Stimulated activated CD8-positive, alpha-beta memory T cell treated with anti-CD3 and anti-CD28 coated beads, Interleukin-12 subunit alpha, Interleukin-12 subunit beta, amount 100 ng/mL, for 4 hours (primary cell): ENCODE results near the gene SH3GL1.

Source experiments
- DNase-seq: peaks from one replicate; pipeline ENCODE4 v3.0.0-alpha.2; 2020; ENCODE audit warnings: low read depth

The SH3GL1 gene

GRCh38 chr19:4396949-4397783 lies 3.2 kb downstream of the SH3GL1 start:
- no peak for DNase-seq

GRCh38 chr19:4393947-4394590 lies 6.3 kb downstream of the SH3GL1 start:
- no peak for DNase-seq

- DNase-seq = no peak
Observed at GRCh38 chr19:4391701-4392483, 8.5 kb downstream of the SH3GL1 start.

- no peak for DNase-seq
Observed at GRCh38 chr19:4391306-4391693, 9.0 kb downstream of the SH3GL1 start.

- no peak for DNase-seq
Observed at GRCh38 chr19:4390567-4391305, 9.6 kb downstream of the SH3GL1 start.

- DNase-seq = no peak
Observed at GRCh38 chr19:4390017-4390566, 10.3 kb downstream of the SH3GL1 start.

- DNase-seq = no peak
Observed at GRCh38 chr19:4389511-4390016, 10.8 kb downstream of the SH3GL1 start.

- no peak for DNase-seq
Observed at GRCh38 chr19:4389064-4389375, 11.3 kb downstream of the SH3GL1 start.

- no peak for DNase-seq
Observed at GRCh38 chr19:4388337-4389063, 11.8 kb downstream of the SH3GL1 start.

GRCh38 chr19:4386041-4386782 lies 14.1 kb downstream of the SH3GL1 start:
- no peak for DNase-seq

- no peak for DNase-seq
Observed at GRCh38 chr19:4385291-4386040, 14.9 kb downstream of the SH3GL1 start.

GRCh38 chr19:4380254-4380727 lies 20.1 kb downstream of the SH3GL1 start:
- DNase-seq = no peak

- DNase-seq = no peak
Observed at GRCh38 chr19:4379383-4380253, 20.7 kb downstream of the SH3GL1 start.

- DNase-seq = no peak
Observed at GRCh38 chr19:4378886-4379285, 21.5 kb downstream of the SH3GL1 start.

- DNase-seq = no peak
Observed at GRCh38 chr19:4376991-4377781, 23.2 kb downstream of the SH3GL1 start.

- no peak for DNase-seq
Observed at GRCh38 chr19:4376671-4376990, 23.7 kb downstream of the SH3GL1 start.

- no peak for DNase-seq
Observed at GRCh38 chr19:4376028-4376670, 24.2 kb downstream of the SH3GL1 start.
